Stomach (tissue), 9 donors: Measurements from ENCODE around the gene PIEZO2. TPM values are rescaled to one million over a fixed set of nuclear protein-coding genes. Genes with fewer than 3 reads are reported as not detected.

Experiments
- DNase-seq, 2 donors: peaks; one replicate each; pipeline versions ENCODE4 v3.0.0 to v3.0.0-alpha.2; 2013 to 2019
- H3K27ac ChIP-seq, 5 donors: fragments of 200-600 bp in 4 of 5; sonication (generic) in 4 of 5; one replicate each; pipeline ENCODE4 v1.5.1; 2013 to 2019; ENCODE audit warnings: mild to moderate bottlenecking in 1 of 5, moderate library complexity in 1 of 5
- H3K27me3 ChIP-seq, 3 donors: fragments of 200-600 bp; sonication (generic); one replicate each; pipeline ENCODE4 v1.5.1; 2017 to 2019; ENCODE audit warnings: mixed run types in 1 of 3
- H3K36me3 ChIP-seq, 4 donors: fragments of 200-600 bp; sonication (generic); 1 replicate in 3 of 4; 2 replicates in 1 of 4; pipeline ENCODE4 v1.5.1; 2016 to 2019
- H3K4me1 ChIP-seq, 4 donors: fragments of 200-600 bp; sonication (generic); one replicate each; pipeline ENCODE4 v1.5.1; 2016 to 2019
- H3K4me3 ChIP-seq, 4 donors: fragments of 200-600 bp; sonication (generic) in 3 of 4; one replicate each; pipeline ENCODE4 v1.5.1; 2016 to 2019; ENCODE audit warnings: mild to moderate bottlenecking in 1 of 4
- H3K9me3 ChIP-seq, 4 donors: fragments of 200-600 bp; sonication (generic); one replicate each; pipeline ENCODE4 v1.5.1; 2016 to 2019
- EP300 ChIP-seq: sonication (generic); formaldehyde crosslinking; IDR thresholded peaks from one replicate; pipeline ENCODE4 v1.6.1; 2017; ENCODE audit warnings: antibody characterized with exemption
- POLR2A ChIP-seq, 4 donors: fragments of 450-650 bp; IDR thresholded peaks; one replicate each; pipeline ENCODE4 v1.6.1; 2016; ENCODE audit warnings: antibody characterized with exemption in 4 of 4, control low read depth in 2 of 4, mild to moderate bottlenecking in 1 of 4, moderate library complexity in 1 of 4
- POLR2AphosphoS5 ChIP-seq, 3 donors: sonication (generic); formaldehyde crosslinking; IDR thresholded peaks; one replicate each; pipeline ENCODE4 v1.6.1; 2016; ENCODE audit warnings: antibody characterized with exemption in 3 of 3
- WGBS, 5 donors: extraction: QIAGEN DNeasy Blood & Tissue Kit in 3 of 5; methylation state at CpG; one replicate each; pipeline versions ENCODE4 v1.1.5 to v1.1.7; 2013 to 2018; 5-methylcytosine and 5-hydroxymethylcytosine counted together
- intact Hi-C: fragments of 100-400 bp; cut with DNase I; formaldehyde crosslinking; loops from one replicate; pipeline ENCODE4 v1.15.1; 2023; ENCODE audit warnings: low total_unique reads
- polyA plus RNA-seq, 3 donors: library from polyadenylated mRNA; stranded (reverse); fragments of 200-250 nt; gene quantifications; one replicate each; pipeline ENCODE4 v1.2.3, GENCODE V29; 2013
- total RNA-seq, 5 donors: library from RNA; depleted of rRNA; stranded (reverse); fragments of >200 nt; gene quantifications; one replicate each; pipeline versions ENCODE4 v1.1.0 to v1.2.3, GENCODE V29; 2014 to 2016
- TF ChIP-seq, protein P1 (sequence below), 7 experiments: fragments of 450-650 bp in 4 of 7; fragments of 200-600 bp in 3 of 7; sonication (generic) in 3 of 7; IDR thresholded peaks; one replicate each; pipeline ENCODE4 v1.5.1; 2016 to 2019; ENCODE audit warnings: antibody characterized with exemption in 7 of 7, control low read depth in 2 of 7, mild to moderate bottlenecking in 1 of 7
- donor health status: healthy with polysubstance abuse.
- donor health status: Bipolar disorder and iron deficiency.
- donor health status: healthy.

Gene PIEZO2
- total and polyA plus RNA-seq, 8 donors = 0.30 to 45.3 (median 2.5) TPM

- H3K9me3 ChIP-seq = peaks cover 0 to 27% (median 16%) of the 10 kb centered on the region in 4 donors
- no peaks in the 10 kb centered on the region for H3K27me3 ChIP-seq
- no peak overlapping the region for H3K4me3 ChIP-seq
- TF ChIP-seq, protein P1, sequence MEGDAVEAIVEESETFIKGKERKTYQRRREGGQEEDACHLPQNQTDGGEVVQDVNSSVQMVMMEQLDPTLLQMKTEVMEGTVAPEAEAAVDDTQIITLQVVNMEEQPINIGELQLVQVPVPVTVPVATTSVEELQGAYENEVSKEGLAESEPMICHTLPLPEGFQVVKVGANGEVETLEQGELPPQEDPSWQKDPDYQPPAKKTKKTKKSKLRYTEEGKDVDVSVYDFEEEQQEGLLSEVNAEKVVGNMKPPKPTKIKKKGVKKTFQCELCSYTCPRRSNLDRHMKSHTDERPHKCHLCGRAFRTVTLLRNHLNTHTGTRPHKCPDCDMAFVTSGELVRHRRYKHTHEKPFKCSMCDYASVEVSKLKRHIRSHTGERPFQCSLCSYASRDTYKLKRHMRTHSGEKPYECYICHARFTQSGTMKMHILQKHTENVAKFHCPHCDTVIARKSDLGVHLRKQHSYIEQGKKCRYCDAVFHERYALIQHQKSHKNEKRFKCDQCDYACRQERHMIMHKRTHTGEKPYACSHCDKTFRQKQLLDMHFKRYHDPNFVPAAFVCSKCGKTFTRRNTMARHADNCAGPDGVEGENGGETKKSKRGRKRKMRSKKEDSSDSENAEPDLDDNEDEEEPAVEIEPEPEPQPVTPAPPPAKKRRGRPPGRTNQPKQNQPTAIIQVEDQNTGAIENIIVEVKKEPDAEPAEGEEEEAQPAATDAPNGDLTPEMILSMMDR (IDR thresholded peaks at IDR 0.05) = no peak
- TF ChIP-seq EP300 (no peak), POLR2A (IDR thresholded peaks at IDR 0.05) (no peak), POLR2AphosphoS5 (IDR thresholded peaks at IDR 0.05) (no peak)
- no peaks in the 10 kb centered on the region for H3K4me1 ChIP-seq
- no peaks in the 10 kb centered on the region for H3K36me3 ChIP-seq
- no peak for DNase-seq
- H3K27ac ChIP-seq = no peak overlapping the region
- WGBS, 5 donors = 85 to 90% (median 88%) methylated on average over 7 of the region's 7 CpGs
- intact Hi-C loops = no loop called here
Measured at GRCh38 chr18:10979411-10979810, 170.0 kb downstream of the PIEZO2 start.

DNA sequence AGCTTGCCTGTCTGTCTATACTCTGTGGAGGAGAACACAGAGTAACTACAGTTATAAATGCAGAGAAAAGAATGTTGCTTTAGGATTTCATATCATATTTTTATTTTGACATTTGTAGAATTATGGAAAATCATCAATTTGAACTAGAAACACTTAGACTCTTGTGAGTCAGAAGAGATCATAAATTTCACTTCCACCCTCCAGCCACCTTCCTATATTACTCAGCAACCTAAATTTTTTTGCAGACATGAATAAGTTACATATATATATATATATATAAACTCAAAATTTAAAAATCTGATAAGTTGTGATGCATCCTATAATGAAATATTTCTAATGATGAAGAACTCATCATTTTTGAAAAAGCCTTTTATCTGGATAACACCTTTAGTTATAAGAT is 172.3 kb downstream of the PIEZO2 start:
- no peaks in the 10 kb centered on the region for H3K4me1 ChIP-seq
- H3K4me3 ChIP-seq = no peak overlapping the region
- H3K27ac ChIP-seq = no peak overlapping the region
- H3K27me3 ChIP-seq = no peaks in the 10 kb centered on the region
- H3K9me3 ChIP-seq = peaks cover 0 to 12% (median 5%) of the 10 kb centered on the region in 4 donors
- H3K36me3 ChIP-seq = no peaks in the 10 kb centered on the region
- TF ChIP-seq EP300 (no peak), POLR2AphosphoS5 (IDR thresholded peaks at IDR 0.05) (no peak), POLR2A (IDR thresholded peaks at IDR 0.05) (no peak)
- TF ChIP-seq, protein P1 (IDR thresholded peaks at IDR 0.05) = no peak
- intact Hi-C loops = no loop called here
- DNase-seq = no peak

DNA sequence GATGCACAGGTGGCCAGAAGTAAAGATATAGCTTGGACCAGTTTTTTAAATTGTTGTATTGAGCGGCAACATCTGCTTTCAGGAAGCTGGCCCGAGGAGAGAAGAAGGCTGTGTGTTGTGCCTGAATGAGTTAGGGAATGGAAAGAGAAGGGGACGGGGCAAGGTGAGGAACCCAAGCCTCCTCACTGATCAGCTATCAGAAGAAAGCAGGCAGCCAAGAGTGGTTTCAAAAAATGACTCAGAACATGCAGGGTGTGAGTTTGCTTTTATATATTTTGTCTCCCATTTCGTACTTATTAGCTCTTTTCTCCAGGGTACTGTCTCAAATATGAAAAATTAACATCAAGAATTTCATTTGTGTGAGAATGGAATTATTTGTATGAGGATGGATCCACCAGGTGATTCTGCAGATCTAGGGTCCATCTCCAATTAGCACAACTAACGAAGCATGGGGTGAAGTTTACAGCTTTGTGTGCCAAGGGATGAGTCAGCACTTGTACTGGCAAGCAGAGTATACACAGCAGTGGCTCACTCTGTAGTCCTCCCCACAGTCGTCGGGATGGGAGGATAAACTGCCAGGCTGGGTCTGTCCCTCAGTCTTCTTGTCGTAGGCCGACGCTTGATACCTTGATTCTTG is 175.7 kb downstream of the PIEZO2 start:
- H3K27me3 ChIP-seq = no peaks in the 10 kb centered on the region
- intact Hi-C loops = no loop called here
- WGBS, 5 donors = 64 to 71% (median 67%) methylated on average over 10 of the region's 10 CpGs
- H3K4me3 ChIP-seq = no peak overlapping the region
- H3K9me3 ChIP-seq = no peaks in the 10 kb centered on the region
- no peak for DNase-seq
- no peaks in the 10 kb centered on the region for H3K36me3 ChIP-seq
- no peak overlapping the region for H3K27ac ChIP-seq
- TF ChIP-seq EP300 (no peak), POLR2AphosphoS5 (IDR thresholded peaks at IDR 0.05) (no peak), POLR2A (IDR thresholded peaks at IDR 0.05) (no peak)
- TF ChIP-seq, protein P1 (IDR thresholded peaks at IDR 0.05) = no peak
- no peaks in the 10 kb centered on the region for H3K4me1 ChIP-seq

DNA sequence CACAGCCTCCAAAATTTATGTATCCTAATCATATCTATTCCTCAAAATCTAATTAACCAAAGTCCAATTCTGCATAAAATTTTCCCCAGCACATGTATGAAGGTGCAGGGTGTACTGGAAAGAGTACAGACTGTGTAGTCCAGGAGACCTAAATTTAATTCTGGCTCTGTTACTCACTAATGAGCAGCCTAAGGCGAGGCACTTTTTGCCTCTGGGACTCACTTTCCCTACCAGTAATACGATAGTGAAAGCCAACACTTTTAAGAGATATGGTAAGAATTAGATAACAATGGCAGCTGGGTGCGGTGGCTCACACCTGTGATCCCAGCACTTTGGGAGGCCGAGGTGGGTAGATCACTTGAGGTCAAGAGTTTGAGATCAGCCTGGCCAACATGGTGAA is 177.7 kb downstream of the PIEZO2 start:
- TF ChIP-seq EP300 (no peak), POLR2A (IDR thresholded peaks at IDR 0.05) (no peak), POLR2AphosphoS5 (IDR thresholded peaks at IDR 0.05) (no peak)
- TF ChIP-seq, protein P1 (IDR thresholded peaks at IDR 0.05) = no peak
- no peak overlapping the region for H3K4me3 ChIP-seq
- DNase-seq = no peak
- no peaks in the 10 kb centered on the region for H3K9me3 ChIP-seq
- no peak overlapping the region for H3K27ac ChIP-seq
- intact Hi-C loops = no loop called here
- 62 to 86% (median 83%) methylated on average over 4 of the region's 4 CpGs for WGBS, 5 donors
- H3K4me1 ChIP-seq = no peaks in the 10 kb centered on the region
- no peaks in the 10 kb centered on the region for H3K27me3 ChIP-seq
- H3K36me3 ChIP-seq = no peaks in the 10 kb centered on the region
